Pulmonary artery endothelial cell (primary cell): Measurements from ENCODE around the gene NUP62. TPM values are rescaled to one million over a fixed set of nuclear protein-coding genes. Genes with fewer than 3 reads are reported as not detected.
A peak's percentile ranks its signal among the peaks of the same experiment; 100 is the strongest.
"Not testable (repeated sequence)": the region's sequence is repeated elsewhere in the genome, so short reads cannot be mapped to it uniquely, and the experiment has no call there.

Experiments
- DNase-seq: peaks from one replicate; pipeline ENCODE4 v3.0.0-alpha.2; 2011; ENCODE audit warnings: low read depth, low spot score
- total RNA-seq: library from RNA; depleted of rRNA; stranded (reverse); fragments of >200 nt; gene quantifications from 2 replicates; pipeline ENCODE4 v1.2.3, GENCODE V29; 2014

The NUP62 gene
- total RNA-seq, 1 donor from 2014 or later = 33.8 TPM

- no peak for DNase-seq
Observed at GRCh38 chr19:49952479-49952836, 23.2 kb upstream of the NUP62 start.

GRCh38 chr19:49951806-49952478 lies 22.6 kb upstream of the NUP62 start:
- DNase-seq = no peak

- DNase-seq = no peak
Observed at GRCh38 chr19:49950956-49951526, 21.7 kb upstream of the NUP62 start.

- DNase-seq = no peak
Observed at GRCh38 chr19:49950590-49950948, 21.3 kb upstream of the NUP62 start.

GRCh38 chr19:49949742-49950589 lies 20.7 kb upstream of the NUP62 start:
- DNase-seq = no peak

- DNase-seq = no peak
Observed at GRCh38 chr19:49946415-49946814, 17.1 kb upstream of the NUP62 start.

- DNase-seq = not testable (repeated sequence)
Observed at GRCh38 chr19:49944567-49944966, 15.3 kb upstream of the NUP62 start.

GRCh38 chr19:49940482-49940791 lies 11.1 kb upstream of the NUP62 start:
- DNase-seq = no peak

- DNase-seq = no peak
Observed at GRCh38 chr19:49939721-49940481, 10.6 kb upstream of the NUP62 start.

- no peak for DNase-seq
Observed at GRCh38 chr19:49938662-49939061, 9.4 kb upstream of the NUP62 start.

- no peak for DNase-seq
Observed at GRCh38 chr19:49937750-49938381, 8.6 kb upstream of the NUP62 start.

GRCh38 chr19:49936549-49936948 lies 7.2 kb upstream of the NUP62 start:
- DNase-seq = no peak

GRCh38 chr19:49933643-49934042 lies 4.3 kb upstream of the NUP62 start:
- no peak for DNase-seq

- no peak for DNase-seq
Observed at GRCh38 chr19:49932731-49933131, 3.4 kb upstream of the NUP62 start.

- no peak for DNase-seq
Observed at GRCh38 chr19:49932041-49932451, 2.7 kb upstream of the NUP62 start.

- DNase-seq = no peak
Observed at GRCh38 chr19:49931293-49932040, 2.2 kb upstream of the NUP62 start.

GRCh38 chr19:49930483-49931011 lies 1.2 kb upstream of the NUP62 start:
- no peak for DNase-seq

- peak; percentile 97 for DNase-seq
Observed at GRCh38 chr19:49929611-49930482, 543 bp upstream of the NUP62 start.

- DNase-seq = no peak
Observed at GRCh38 chr19:49927526-49928264, 1.6 kb downstream of the NUP62 start.
